Transverse colon (tissue), 4 donors: ENCODE data around the gene HNRNPM. TPM values are rescaled to one million over a fixed set of nuclear protein-coding genes. Genes with fewer than 3 reads are reported as not detected.

Experiments used
- DNase-seq: peaks from one replicate; pipeline ENCODE4 v3.0.0-alpha.2; 2019
- H3K27ac ChIP-seq, 4 donors: fragments of 200-600 bp; sonication (generic); 2 replicates each; pipeline ENCODE4 v1.5.1; 2016 to 2018; ENCODE audit warnings: inconsistent platforms in 4 of 4
- H3K27me3 ChIP-seq: fragments of 200-600 bp; sonication (generic); 2 replicates; pipeline ENCODE4 v1.5.1; 2017; ENCODE audit warnings: inconsistent platforms
- H3K36me3 ChIP-seq, 4 donors: fragments of 200-600 bp; sonication (generic); 2 replicates each; pipeline ENCODE4 v1.5.1; 2017 to 2019; ENCODE audit warnings: inconsistent platforms in 4 of 4
- H3K4me1 ChIP-seq, 4 donors: fragments of 200-600 bp; sonication (generic); 2 replicates each; pipeline ENCODE4 v1.5.1; 2017 to 2020; ENCODE audit warnings: inconsistent platforms in 4 of 4
- H3K4me3 ChIP-seq, 4 donors: fragments of 200-600 bp; sonication (generic); 1 replicate in 1 of 4; 2 replicates in 3 of 4; pipeline versions ENCODE4 v1.5.1 to v1.6.1; 2017 to 2019; ENCODE audit warnings: inconsistent platforms in 4 of 4
- H3K9me3 ChIP-seq, 2 donors: fragments of 200-600 bp; sonication (generic); 2 replicates each; pipeline ENCODE4 v1.5.1; 2017 to 2019; ENCODE audit warnings: inconsistent platforms in 2 of 2
- EP300 ChIP-seq: sonication (generic); formaldehyde crosslinking; IDR thresholded peaks from one replicate; pipeline ENCODE4 v1.6.1; 2017; ENCODE audit warnings: antibody characterized with exemption, low read depth
- POLR2A ChIP-seq: fragments of 450-650 bp; IDR thresholded peaks from one replicate; pipeline ENCODE4 v1.6.1; 2016; ENCODE audit warnings: antibody characterized with exemption, mild to moderate bottlenecking, moderate library complexity
- POLR2AphosphoS5 ChIP-seq, 3 donors: sonication (generic); formaldehyde crosslinking; IDR thresholded peaks; one replicate each; pipeline ENCODE4 v1.6.1; 2016; ENCODE audit warnings: antibody characterized with exemption in 3 of 3
- WGBS, 2 donors: methylation state at CpG; one replicate each; pipeline ENCODE4 v1.1.5; 2018; ENCODE audit warnings: low coverage in 1 of 2; 5-methylcytosine and 5-hydroxymethylcytosine counted together
- in situ Hi-C, 4 donors: fragments of 200-750 bp; cut with MboI; loops; one replicate each; pipeline versions ENCODE4 v1.15.0 to v1.15.1; 2017; ENCODE audit warnings: low sequenced_read_pairs in 3 of 4, low pct_ligation_motif_present in 1 of 4, low pct_unique_long_range_greater_than_20kb in 1 of 4
- intact Hi-C: fragments of 100-400 bp; cut with DNase I; formaldehyde crosslinking; loops from one replicate; pipeline ENCODE4 v1.15.1; 2023; ENCODE audit warnings: low total_unique reads
- total RNA-seq, 4 donors: library from RNA; depleted of rRNA; stranded (reverse); fragments of >200 nt; gene quantifications; one replicate each; pipeline ENCODE4 v1.1.0, GENCODE V29; 2016
- TF ChIP-seq, protein P1 (sequence below), 5 experiments: fragments of 200-600 bp in 3 of 5; fragments of 450-650 bp in 2 of 5; sonication (generic) in 3 of 5; IDR thresholded peaks; 1 replicate in 2 of 5; 2 replicates in 3 of 5; pipeline ENCODE4 v1.5.1; 2016 to 2017; ENCODE audit warnings: antibody characterized with exemption in 5 of 5, inconsistent platforms in 3 of 5, mild to moderate bottlenecking in 2 of 5, moderate library complexity in 1 of 5

Gene HNRNPM
- total RNA-seq, 4 donors from 2014 or later: 72.2 to 164 (median 101) TPM

DNA sequence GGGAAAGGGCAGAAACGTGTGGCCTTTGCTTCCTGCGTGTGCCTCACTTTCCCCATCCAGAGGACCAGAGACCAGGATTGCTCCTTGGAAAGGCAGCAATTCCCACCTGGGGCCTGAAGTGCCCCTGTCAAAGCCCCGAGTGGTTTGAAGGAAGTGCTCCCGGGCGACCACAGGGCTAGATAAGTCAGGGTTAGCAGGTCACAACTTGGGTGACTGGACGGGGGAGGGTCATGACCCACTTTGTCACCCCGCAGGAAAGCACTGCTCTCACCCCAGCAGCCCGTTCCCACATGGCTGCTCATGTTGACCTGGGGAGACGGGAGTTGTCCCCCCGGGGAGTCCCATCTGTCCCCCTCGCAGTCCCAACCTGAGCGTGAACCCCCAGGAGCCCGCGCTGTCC lies 57.2 kb downstream of the HNRNPM start:
- Histone ChIP-seq H3K27ac (no peak overlapping the region), H3K27me3 (no peaks in the 10 kb centered on the region), H3K4me1 (peaks cover 5 to 13% (median 12%) of the 10 kb centered on the region in 4 donors), H3K9me3 (no peaks in the 10 kb centered on the region), H3K4me3 (no peak overlapping the region), H3K36me3 (no peaks in the 10 kb centered on the region)
- in situ Hi-C loops: loop anchor here (10.0 to 25.0 kb wide), 3 partner anchors 87 to 147 kb away; partner anchors contain the start of gene MARCHF2 (in 2 of the 4)
- TF ChIP-seq EP300 (no peak), POLR2A (no peak), POLR2AphosphoS5 (IDR thresholded peaks at IDR 0.05) (no peak)
- TF ChIP-seq, protein P1, sequence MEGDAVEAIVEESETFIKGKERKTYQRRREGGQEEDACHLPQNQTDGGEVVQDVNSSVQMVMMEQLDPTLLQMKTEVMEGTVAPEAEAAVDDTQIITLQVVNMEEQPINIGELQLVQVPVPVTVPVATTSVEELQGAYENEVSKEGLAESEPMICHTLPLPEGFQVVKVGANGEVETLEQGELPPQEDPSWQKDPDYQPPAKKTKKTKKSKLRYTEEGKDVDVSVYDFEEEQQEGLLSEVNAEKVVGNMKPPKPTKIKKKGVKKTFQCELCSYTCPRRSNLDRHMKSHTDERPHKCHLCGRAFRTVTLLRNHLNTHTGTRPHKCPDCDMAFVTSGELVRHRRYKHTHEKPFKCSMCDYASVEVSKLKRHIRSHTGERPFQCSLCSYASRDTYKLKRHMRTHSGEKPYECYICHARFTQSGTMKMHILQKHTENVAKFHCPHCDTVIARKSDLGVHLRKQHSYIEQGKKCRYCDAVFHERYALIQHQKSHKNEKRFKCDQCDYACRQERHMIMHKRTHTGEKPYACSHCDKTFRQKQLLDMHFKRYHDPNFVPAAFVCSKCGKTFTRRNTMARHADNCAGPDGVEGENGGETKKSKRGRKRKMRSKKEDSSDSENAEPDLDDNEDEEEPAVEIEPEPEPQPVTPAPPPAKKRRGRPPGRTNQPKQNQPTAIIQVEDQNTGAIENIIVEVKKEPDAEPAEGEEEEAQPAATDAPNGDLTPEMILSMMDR (IDR thresholded peaks at IDR 0.05): no peak
- DNase-seq: no peak
- intact Hi-C loops: loop anchor here (10.0 kb wide), 1 partner anchor 147 kb away; no protein-coding TSS in a partner anchor
- 70 to 82% methylated on average over 2 to 13 of the region's 14 CpGs for WGBS, 2 donors

DNA sequence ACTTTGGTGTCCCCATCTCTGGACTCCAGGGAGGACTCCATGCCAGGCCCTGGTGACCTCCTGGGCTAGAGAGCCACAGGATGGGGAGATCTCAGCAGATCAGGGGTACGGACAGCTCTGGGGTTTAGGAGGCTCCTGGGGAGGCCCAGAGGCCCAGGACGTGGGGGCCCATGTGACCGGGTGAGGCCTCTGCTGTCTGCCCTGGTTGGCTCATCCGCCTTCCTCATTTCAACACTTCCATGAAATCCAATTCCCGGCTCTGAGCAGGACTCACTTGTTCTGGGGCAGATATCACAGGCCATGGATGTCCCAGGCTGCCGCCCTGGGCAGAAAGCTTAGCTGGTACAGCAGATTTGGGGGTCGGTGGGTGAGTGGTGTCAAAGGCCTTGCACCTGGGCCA lies 58.7 kb downstream of the HNRNPM start:
- Histone ChIP-seq H3K27me3 (no peaks in the 10 kb centered on the region), H3K9me3 (no peaks in the 10 kb centered on the region), H3K27ac (no peak overlapping the region), H3K36me3 (no peaks in the 10 kb centered on the region), H3K4me1 (peaks cover 5 to 13% (median 12%) of the 10 kb centered on the region in 4 donors), H3K4me3 (no peak overlapping the region)
- intact Hi-C loops (loop anchor here (10.0 kb wide), 1 partner anchor 149 kb away; no protein-coding TSS in a partner anchor), in situ Hi-C loops (loop anchor here (10.0 to 25.0 kb wide), 3 partner anchors 89 to 149 kb away; partner anchors contain the start of gene MARCHF2 (in 2 of the 4))
- WGBS, 2 donors: 92% methylated on average over 7 of the region's 7 CpGs; no CpG with 5 or more reads in 1 of the 2 donors
- TF ChIP-seq POLR2A (no peak), POLR2AphosphoS5 (IDR thresholded peaks at IDR 0.05) (no peak)
- TF ChIP-seq, protein P1 (IDR thresholded peaks at IDR 0.05): no peak
- DNase-seq: no peak

DNA sequence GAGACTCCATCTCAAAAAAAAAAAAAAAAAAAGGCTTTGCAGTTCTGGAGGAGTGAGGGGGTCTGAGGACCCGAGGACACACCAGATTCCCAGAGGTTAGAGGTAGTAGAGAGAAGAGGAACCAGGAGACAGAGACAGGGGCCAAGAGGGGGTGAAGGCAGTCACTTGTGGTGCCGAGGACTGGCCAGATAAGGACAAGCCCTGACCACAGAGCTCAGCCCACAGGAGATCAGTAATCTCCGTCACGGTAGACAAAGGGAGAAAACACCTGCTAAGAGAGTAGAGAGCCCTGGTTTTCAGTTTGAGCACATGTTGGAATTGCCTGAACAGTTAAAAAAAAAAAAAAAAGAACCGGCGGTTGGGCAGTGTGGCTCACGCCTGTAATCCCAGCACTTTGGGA lies 59.4 kb downstream of the HNRNPM start:
- in situ Hi-C loops (loop anchor here (10.0 to 25.0 kb wide), 3 partner anchors 89 to 149 kb away; partner anchors contain the start of gene MARCHF2 (in 2 of the 4)), intact Hi-C loops (loop anchor here (10.0 kb wide), 1 partner anchor 149 kb away; no protein-coding TSS in a partner anchor)
- H3K4me3 ChIP-seq: no peak overlapping the region
- TF ChIP-seq EP300: no peak
- TF ChIP-seq POLR2AphosphoS5 (IDR thresholded peaks at IDR 0.05): no peak
- TF ChIP-seq, protein P1 (IDR thresholded peaks at IDR 0.05): no peak
- no peak for TF ChIP-seq POLR2A
- DNase-seq: no peak
- H3K27me3 ChIP-seq: no peaks in the 10 kb centered on the region
- peaks cover 5 to 13% (median 12%) of the 10 kb centered on the region in 4 donors for H3K4me1 ChIP-seq
- H3K9me3 ChIP-seq: no peaks in the 10 kb centered on the region
- 67 to 82% methylated on average over 5 to 7 of the region's 7 CpGs for WGBS, 2 donors
- no peaks in the 10 kb centered on the region for H3K36me3 ChIP-seq
- no peak overlapping the region for H3K27ac ChIP-seq

DNA sequence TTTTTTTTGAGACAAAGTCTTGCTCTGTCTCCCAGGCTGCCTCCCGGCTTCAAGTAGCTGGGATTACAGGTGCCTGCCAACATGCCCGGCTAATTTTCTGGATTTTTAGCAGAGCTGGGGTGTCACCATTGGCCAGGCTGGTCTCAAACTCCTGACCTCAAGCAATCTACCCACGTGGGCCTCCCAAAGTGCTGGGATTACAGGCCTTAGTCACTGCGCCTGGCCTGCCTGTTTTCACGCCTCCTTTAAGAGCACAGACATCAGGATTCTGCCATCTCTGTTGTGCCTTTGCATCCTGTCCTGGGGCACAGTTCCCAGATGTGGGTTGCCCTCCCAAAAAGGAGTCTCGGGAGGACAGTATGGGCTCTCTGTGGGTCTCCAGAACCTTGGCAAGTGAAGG lies 60.1 kb downstream of the HNRNPM start:
- no peak for DNase-seq
- Histone ChIP-seq H3K27me3 (no peaks in the 10 kb centered on the region), H3K27ac (no peak overlapping the region), H3K4me3 (no peak overlapping the region), H3K4me1 (peaks cover 5 to 13% (median 12%) of the 10 kb centered on the region in 4 donors), H3K9me3 (no peaks in the 10 kb centered on the region), H3K36me3 (no peaks in the 10 kb centered on the region)
- 69 to 80% methylated on average over 2 to 6 of the region's 6 CpGs for WGBS, 2 donors
- intact Hi-C loops: loop anchor here (10.0 kb wide), 1 partner anchor 150 kb away; no protein-coding TSS in a partner anchor
- in situ Hi-C loops: loop anchor here (10.0 to 25.0 kb wide), 3 partner anchors 90 to 150 kb away; partner anchors contain the start of gene MARCHF2 (in 2 of the 4)
- TF ChIP-seq POLR2AphosphoS5 (IDR thresholded peaks at IDR 0.05) (no peak), EP300 (no peak), POLR2A (no peak)
- TF ChIP-seq, protein P1 (IDR thresholded peaks at IDR 0.05): no peak
